SK-N-MC (cell line): ENCODE results near the gene HASPIN.

Experiments
- EZH2 ChIP-seq: fragments of 200-600 bp; sonication (generic); IDR thresholded peaks from one replicate; pipeline ENCODE4 v1.6.1; 2017; ENCODE audit warnings: antibody characterized with exemption
- POLR2AphosphoS5 ChIP-seq: IDR thresholded peaks from 2 replicates; pipeline ENCODE4 v1.6.1; 2012; ENCODE audit warnings: mild to moderate bottlenecking, low read depth, low read length, borderline replicate concordance

GRCh38 chr17:3708366-3708765, 15.3 kb upstream of the HASPIN start:
- TF ChIP-seq EZH2 (no peak), POLR2AphosphoS5 (no peak)
